CD14-positive monocyte (primary cell): ENCODE results near the gene CHKA. TPM values are rescaled to one million over a fixed set of nuclear protein-coding genes. Genes with fewer than 3 reads are reported as not detected.

Source experiments
- DNase-seq, 3 donors: peaks; one replicate each; pipeline ENCODE4 v3.0.0-alpha.2; 2011 to 2022
- H2AFZ ChIP-seq: 2 replicates; pipeline ENCODE4 v1.6.0; 2012; ENCODE audit warnings: mild to moderate bottlenecking, low read depth, low read length, inconsistent platforms; ENCODE audit not compliant: insufficient read depth, poor library complexity, severe bottlenecking
- H3K27ac ChIP-seq, 2 donors: 1 replicate in 1 of 2; 2 replicates in 1 of 2; pipeline ENCODE4 v1.5.1; 2012 to 2013; ENCODE audit warnings: low read length in 2 of 2, control low read depth in 1 of 2, inconsistent platforms in 1 of 2, low read depth in 1 of 2, mild to moderate bottlenecking in 1 of 2
- H3K27me3 ChIP-seq, 2 donors: one replicate each; pipeline versions ENCODE4 v1.6.0 to v1.6.1; 2011 to 2013; ENCODE audit warnings: low read length in 2 of 2; ENCODE audit not compliant: control insufficient read depth in 2 of 2, insufficient read depth in 2 of 2
- H3K36me3 ChIP-seq, 2 donors: replicated peaks in 1 of 2; 1 replicate in 1 of 2; 2 replicates in 1 of 2; pipeline versions ENCODE4 v1.5.1 to v1.6.1; 2012 to 2013; ENCODE audit warnings: low read length in 2 of 2, control low read depth in 1 of 2, inconsistent platforms in 1 of 2, mild to moderate bottlenecking in 1 of 2; ENCODE audit not compliant: insufficient read depth in 2 of 2, control insufficient read depth in 1 of 2
- H3K4me1 ChIP-seq, 2 donors: 1 replicate in 1 of 2; 2 replicates in 1 of 2; pipeline versions ENCODE4 v1.5.1 to v1.6.1; 2012 to 2013; ENCODE audit warnings: low read length in 2 of 2, control low read depth in 1 of 2, inconsistent platforms in 1 of 2, mild to moderate bottlenecking in 1 of 2, moderate library complexity in 1 of 2; ENCODE audit not compliant: insufficient read depth in 2 of 2, control insufficient read depth in 1 of 2
- H3K4me2 ChIP-seq: replicated peaks from 2 replicates; pipeline ENCODE3; 2012; ENCODE audit warnings: low read length, moderate library complexity, mild to moderate bottlenecking; ENCODE audit not compliant: poor library complexity, severe bottlenecking; ENCODE audit errors: extremely low read depth
- H3K4me3 ChIP-seq, 3 experiments: fragments of 200-600 bp in 1 of 3; sonication (generic) in 1 of 3; replicated peaks in 1 of 3; 1 replicate in 2 of 3; 2 replicates in 1 of 3; pipeline ENCODE4 v1.5.1; 2011 to 2013; ENCODE audit warnings: low read length in 3 of 3, mild to moderate bottlenecking in 3 of 3, control low read depth in 2 of 3, low read depth in 2 of 3, inconsistent platforms in 1 of 3, moderate library complexity in 1 of 3
- H3K79me2 ChIP-seq: 2 replicates; pipeline ENCODE4 v1.6.0; 2012; ENCODE audit warnings: mild to moderate bottlenecking, control low read depth, inconsistent platforms, low read length, moderate library complexity; ENCODE audit not compliant: insufficient read depth
- H3K9ac ChIP-seq: 2 replicates; pipeline ENCODE4 v1.6.0; 2017; ENCODE audit warnings: low read length, mild to moderate bottlenecking; ENCODE audit not compliant: insufficient read depth, poor library complexity, severe bottlenecking
- H3K9me3 ChIP-seq, 2 donors: replicated peaks in 1 of 2; 1 replicate in 1 of 2; 2 replicates in 1 of 2; pipeline versions ENCODE4 v1.5.1 to v1.6.1; 2012 to 2013; ENCODE audit warnings: low read length in 2 of 2, control low read depth in 1 of 2; ENCODE audit not compliant: control insufficient read depth in 1 of 2, insufficient read depth in 1 of 2
- H4K20me1 ChIP-seq: 2 replicates; pipeline ENCODE4 v1.6.0; 2012; ENCODE audit warnings: mild to moderate bottlenecking, low read length, control low read depth, moderate library complexity; ENCODE audit not compliant: insufficient read depth
- H3K27ac Mint-ChIP-seq, 7 donors: one replicate each; pipeline ENCODE4 v1.8.0; 2020; ENCODE audit warnings: mild to moderate bottlenecking in 7 of 7, mixed read lengths in 7 of 7, moderate library complexity in 6 of 7, inconsistent platforms in 2 of 7
- H3K27me3 Mint-ChIP-seq, 3 donors: one replicate each; pipeline ENCODE4 v1.8.0; 2021 to 2022; ENCODE audit warnings: low read depth in 3 of 3, mild to moderate bottlenecking in 3 of 3, mixed read lengths in 3 of 3, moderate library complexity in 3 of 3, inconsistent platforms in 1 of 3
- H3K36me3 Mint-ChIP-seq, 2 donors: one replicate each; pipeline ENCODE4 v1.8.0; 2020; ENCODE audit warnings: mixed read lengths in 2 of 2, inconsistent platforms in 1 of 2, mild to moderate bottlenecking in 1 of 2
- H3K4me1 Mint-ChIP-seq: one replicate; pipeline ENCODE4 v1.8.0; 2020; ENCODE audit warnings: mild to moderate bottlenecking, mixed read lengths
- H3K4me3 Mint-ChIP-seq, 2 donors: one replicate each; pipeline ENCODE4 v1.8.0; 2020; ENCODE audit warnings: mild to moderate bottlenecking in 2 of 2, mixed read lengths in 2 of 2, moderate library complexity in 1 of 2
- H3K9me3 Mint-ChIP-seq, 7 donors: one replicate each; pipeline ENCODE4 v1.8.0; 2020 to 2022; ENCODE audit warnings: mixed read lengths in 7 of 7, mild to moderate bottlenecking in 6 of 7, moderate library complexity in 6 of 7, inconsistent platforms in 2 of 7
- WGBS: methylation state at CpG from one replicate; pipeline ENCODE4 v1.1.5; 2013; ENCODE audit warnings: missing lambda C conversion rate; ENCODE audit not compliant: insufficient coverage; 5-methylcytosine and 5-hydroxymethylcytosine counted together
- intact Hi-C, 2 donors: fragments of 100-400 bp; cut with micrococcal nuclease; formaldehyde crosslinking; loops; one replicate each; pipeline versions ENCODE4 v1.15.0 to v1.15.1; 2023
- polyA plus RNA-seq, 3 donors: library from polyadenylated mRNA; depleted of rRNA in 1 of 3; unstranded in 2 of 3; stranded (reverse) in 1 of 3; fragments of 300-500 nt in 2 of 3; fragments of >200 nt in 1 of 3; fragmentation: Illumina TruSeq in 2 of 3; gene quantifications; 1 replicate in 2 of 3; 2 replicates in 1 of 3; pipeline ENCODE4 v1.2.3, GENCODE V29; 2012 to 2021
- TF ChIP-seq, protein P1 (sequence below): fragments of 200-600 bp; IDR thresholded peaks from one replicate; pipeline ENCODE4 v1.8.0; 2022; ENCODE audit warnings: antibody characterized with exemption, mild to moderate bottlenecking

The CHKA gene
- polyA plus RNA-seq, 3 donors = 2.8 to 20.9 (median 5.7) TPM

DNA sequence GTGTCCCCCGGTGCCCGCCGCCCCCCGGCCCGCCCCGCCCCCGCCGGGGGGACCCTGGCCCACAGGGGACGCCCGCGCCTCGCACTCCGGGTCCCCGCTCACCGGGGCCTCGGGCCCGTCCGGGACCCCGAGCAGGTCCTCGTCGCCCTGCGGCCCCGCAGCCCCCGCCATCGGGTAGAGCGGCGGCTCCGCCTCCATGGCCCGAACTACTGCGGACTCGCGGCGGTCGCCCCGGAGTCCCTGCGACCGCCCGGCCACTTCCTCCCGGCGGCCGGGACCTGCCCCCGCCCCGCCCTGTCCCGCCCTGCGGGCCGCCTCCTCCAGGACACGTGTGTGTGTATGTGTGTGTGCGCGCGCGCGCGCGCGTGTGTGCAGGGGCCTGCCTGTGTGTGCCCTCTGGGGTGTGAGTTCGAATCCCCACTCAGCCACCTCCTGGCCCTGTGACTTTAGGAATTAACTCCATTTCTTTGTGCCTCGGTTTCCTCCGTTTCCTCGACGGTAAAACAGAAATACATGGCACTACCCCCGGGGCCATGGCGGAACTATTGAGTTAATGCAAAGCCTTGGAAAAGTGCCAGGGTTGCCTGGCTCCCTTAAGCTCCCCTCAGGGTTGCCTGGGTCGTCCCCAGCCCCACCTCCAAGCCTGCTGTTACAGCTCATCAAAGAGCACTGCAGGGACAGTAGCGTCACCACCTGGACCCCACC, 117.2 kb downstream of the CHKA start, which contains the start of gene UNC93B1:
Gene UNC93B1 (minus strand): TSS at position 252 of the 705 bp plus-strand sequence. CDS start 54 bp downstream, at position 198.
- H3K27me3 Mint-ChIP-seq = peaks cover 0 to 1% (median 0%) of the 10 kb centered on the region in 3 donors
- Histone ChIP-seq H4K20me1 (peaks cover 59% of the 10 kb centered on the region), H2AFZ (peak within 1 kb of the TSS; percentile 50), H3K27ac (peak within 1 kb of the TSS; percentile 61 to 71), H3K4me1 (peaks cover 51 to 74% of the 10 kb centered on the region in 2 donors), H3K4me3 (peak within 1 kb of the TSS; percentile 80 to 97 (median 90)), H3K36me3 (peaks cover 16 to 25% of the 10 kb centered on the region in 2 donors), H3K79me2 (peaks cover 64% of the 10 kb centered on the region), H3K27me3 (no peaks in the 10 kb centered on the region), H3K4me2 (peak within 1 kb of the TSS; percentile 94), H3K9ac (peak within 1 kb of the TSS; percentile 69), H3K9me3 (no peaks in the 10 kb centered on the region)
- peak within 1 kb of the TSS; percentile 73 to 93 (median 88) for H3K27ac Mint-ChIP-seq
- peak within 1 kb of the TSS; percentile 95 to 97 for H3K4me3 Mint-ChIP-seq
- TF ChIP-seq, protein P1, sequence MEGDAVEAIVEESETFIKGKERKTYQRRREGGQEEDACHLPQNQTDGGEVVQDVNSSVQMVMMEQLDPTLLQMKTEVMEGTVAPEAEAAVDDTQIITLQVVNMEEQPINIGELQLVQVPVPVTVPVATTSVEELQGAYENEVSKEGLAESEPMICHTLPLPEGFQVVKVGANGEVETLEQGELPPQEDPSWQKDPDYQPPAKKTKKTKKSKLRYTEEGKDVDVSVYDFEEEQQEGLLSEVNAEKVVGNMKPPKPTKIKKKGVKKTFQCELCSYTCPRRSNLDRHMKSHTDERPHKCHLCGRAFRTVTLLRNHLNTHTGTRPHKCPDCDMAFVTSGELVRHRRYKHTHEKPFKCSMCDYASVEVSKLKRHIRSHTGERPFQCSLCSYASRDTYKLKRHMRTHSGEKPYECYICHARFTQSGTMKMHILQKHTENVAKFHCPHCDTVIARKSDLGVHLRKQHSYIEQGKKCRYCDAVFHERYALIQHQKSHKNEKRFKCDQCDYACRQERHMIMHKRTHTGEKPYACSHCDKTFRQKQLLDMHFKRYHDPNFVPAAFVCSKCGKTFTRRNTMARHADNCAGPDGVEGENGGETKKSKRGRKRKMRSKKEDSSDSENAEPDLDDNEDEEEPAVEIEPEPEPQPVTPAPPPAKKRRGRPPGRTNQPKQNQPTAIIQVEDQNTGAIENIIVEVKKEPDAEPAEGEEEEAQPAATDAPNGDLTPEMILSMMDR = no peak
- H3K4me1 Mint-ChIP-seq = peaks cover 55% of the 10 kb centered on the region
- peak; percentile 81 to 88 (median 86) for DNase-seq
- 3% methylated on average over 46 of the region's 64 CpGs for WGBS
- H3K36me3 Mint-ChIP-seq = peaks cover 14 to 27% of the 10 kb centered on the region in 2 donors
- no peaks in the 10 kb centered on the region for H3K9me3 Mint-ChIP-seq
- intact Hi-C loops = loop anchor here (5.0 to 10.0 kb wide), 2 partner anchors 33 to 211 kb away; partner anchors contain the start of genes KMT5B (in 1 of the 2) and TCIRG1 (in 1 of the 2)

DNA sequence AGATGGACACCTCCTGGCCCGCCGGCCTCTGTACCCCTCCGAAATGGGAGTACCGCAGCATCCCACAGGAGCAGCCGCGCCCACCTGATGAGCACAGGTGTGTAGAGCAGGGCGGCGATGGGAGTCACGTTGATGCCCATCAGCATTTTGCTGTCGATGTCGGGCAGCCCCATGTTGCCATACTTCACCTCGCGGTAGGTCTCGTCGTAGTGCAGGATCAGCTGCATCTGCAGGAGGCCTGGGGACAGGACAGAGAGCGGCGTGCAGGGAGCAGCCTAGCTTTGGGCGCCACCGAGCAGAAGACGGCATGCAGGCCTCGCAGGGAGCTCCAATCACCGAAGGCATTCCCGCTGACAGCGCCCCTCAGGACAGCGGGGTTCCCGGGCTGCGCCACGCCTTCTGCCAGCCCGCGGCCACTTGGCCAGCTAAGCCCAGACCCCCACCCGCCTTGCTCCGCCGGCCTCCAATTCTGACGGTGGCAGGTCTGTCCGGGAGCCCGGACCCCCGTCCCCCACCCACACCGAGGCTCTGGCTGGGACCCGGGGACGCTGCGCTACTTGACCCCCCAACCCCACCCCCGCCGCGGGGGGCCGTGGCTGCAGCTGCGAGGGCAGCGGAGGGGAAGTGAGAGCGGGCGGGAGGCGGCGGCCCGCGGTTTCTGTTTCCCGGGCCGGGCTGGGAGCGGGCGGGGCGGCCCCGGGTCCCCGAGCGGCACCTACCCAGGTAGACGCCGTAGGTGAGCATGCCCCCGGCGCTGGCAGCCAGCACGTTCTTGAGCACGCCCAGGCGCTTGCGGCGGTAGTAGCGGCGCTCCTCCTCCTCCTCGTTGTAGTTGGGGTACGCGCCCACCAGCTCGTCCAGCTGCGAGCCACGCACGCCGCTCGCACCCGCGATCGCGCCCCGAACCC, 118.0 kb downstream of the CHKA start:
- 4% methylated on average over 69 of the region's 86 CpGs for WGBS
- Histone ChIP-seq H3K9ac (peak overlapping the region; percentile 69), H3K9me3 (no peaks in the 10 kb centered on the region), H2AFZ (peak overlapping the region; percentile 50), H4K20me1 (peaks cover 67% of the 10 kb centered on the region), H3K79me2 (peaks cover 63% of the 10 kb centered on the region), H3K4me3 (peak overlapping the region; percentile 80 to 97 (median 90)), H3K4me2 (peak overlapping the region; percentile 94), H3K36me3 (peaks cover 23 to 33% of the 10 kb centered on the region in 2 donors), H3K4me1 (peaks cover 51 to 74% of the 10 kb centered on the region in 2 donors), H3K27me3 (no peaks in the 10 kb centered on the region), H3K27ac (peak overlapping the region; percentile 61 to 71)
- H3K4me3 Mint-ChIP-seq = peak overlapping the region; percentile 95 to 97
- no peaks in the 10 kb centered on the region for H3K27me3 Mint-ChIP-seq
- intact Hi-C loops = loop anchor here (5.0 to 10.0 kb wide), 2 partner anchors 34 to 212 kb away; partner anchors contain the start of genes KMT5B (in 1 of the 2) and TCIRG1 (in 1 of the 2)
- TF ChIP-seq, protein P1 = no peak
- peaks cover 0 to 3% (median 0%) of the 10 kb centered on the region in 7 donors for H3K9me3 Mint-ChIP-seq
- H3K4me1 Mint-ChIP-seq = peaks cover 57% of the 10 kb centered on the region
- peak in 2 of 3 donors; percentile 34 to 40 for DNase-seq
- H3K27ac Mint-ChIP-seq = peak overlapping the region; percentile 68 to 93 (median 83)
- H3K36me3 Mint-ChIP-seq = peaks cover 19 to 35% of the 10 kb centered on the region in 2 donors
